ENCODE results near the gene CDIP1.

CDIP1 gene

DNA sequence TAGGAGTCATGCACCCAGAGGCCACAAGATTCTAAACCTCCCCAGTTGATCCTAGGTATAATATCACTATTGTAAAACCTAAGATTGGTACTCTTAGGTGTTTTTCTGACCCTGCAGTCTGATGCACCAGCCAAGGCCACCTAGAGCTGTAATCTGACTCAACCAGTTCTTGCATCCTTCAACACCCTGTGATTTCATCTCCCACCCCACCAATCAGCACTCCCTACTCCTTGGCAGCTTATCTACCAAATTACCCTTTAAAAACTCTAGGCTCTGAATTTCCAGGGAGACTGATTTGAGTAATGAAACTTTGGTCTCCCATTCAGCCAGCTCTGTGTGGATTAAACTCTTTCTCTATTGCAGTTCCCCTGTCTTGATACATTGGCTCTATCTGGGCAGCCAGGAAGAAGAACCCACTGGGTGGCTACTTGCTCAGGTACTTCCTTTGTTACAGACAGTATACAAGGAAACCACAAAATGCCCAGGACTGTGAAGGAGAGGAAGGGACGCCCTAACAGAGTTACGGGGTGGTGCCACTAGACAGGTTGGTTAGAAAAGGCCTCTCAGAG is 1.2 kb upstream of the CDIP1 start:
- DNase-seq (ENCODE audit: low spot score) (no peak), FAIRE-seq (no peak)

DNA sequence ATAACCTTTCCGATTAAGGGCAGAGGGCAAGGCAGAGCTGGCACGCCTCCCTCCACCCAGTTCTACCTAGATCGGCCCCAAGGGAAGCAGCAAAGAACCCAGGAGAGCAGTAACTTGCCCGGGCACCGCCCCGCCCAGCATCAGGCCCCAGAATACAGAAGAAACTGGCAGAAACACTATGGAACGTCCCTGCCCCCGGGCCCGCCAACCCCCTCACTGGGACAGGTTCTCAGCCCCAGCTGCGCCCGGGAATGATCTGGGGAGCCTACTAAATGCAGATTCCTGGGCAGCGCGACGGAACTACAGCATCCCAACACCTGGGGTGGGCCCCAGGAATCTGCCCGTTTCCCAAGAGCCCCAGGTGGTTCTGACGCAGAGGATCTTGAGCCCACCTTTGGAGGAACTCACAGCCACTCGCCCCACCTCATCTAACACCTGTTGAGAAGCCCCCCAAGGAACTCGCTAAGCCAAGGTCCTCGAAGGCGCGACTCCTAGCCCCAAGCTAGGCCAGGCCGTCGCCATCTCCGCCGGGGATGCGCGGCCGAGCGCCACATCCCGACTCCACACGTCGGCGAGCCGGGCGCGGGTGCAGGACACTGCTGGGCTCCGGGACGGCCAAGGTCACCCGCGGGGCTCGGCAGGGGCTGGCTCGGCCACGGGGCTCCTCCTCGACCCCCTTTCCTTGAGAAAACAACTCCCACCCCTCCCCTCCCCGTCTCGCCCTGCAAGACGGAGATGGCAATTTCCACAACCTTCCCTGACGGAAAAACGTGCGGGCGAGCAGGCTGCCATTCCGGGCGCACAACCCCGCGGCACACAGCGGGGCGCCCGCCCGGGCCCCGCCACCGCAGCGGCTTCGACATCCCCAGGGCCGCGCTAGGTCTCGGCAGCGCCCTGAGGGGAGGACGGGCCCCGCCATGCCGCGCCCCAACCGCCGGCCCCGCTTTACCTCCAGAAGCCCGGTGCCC is 913 bp downstream of the CDIP1 start:
- FAIRE-seq: no peak
- no peak for DNase-seq (ENCODE audit: low spot score)

DNA sequence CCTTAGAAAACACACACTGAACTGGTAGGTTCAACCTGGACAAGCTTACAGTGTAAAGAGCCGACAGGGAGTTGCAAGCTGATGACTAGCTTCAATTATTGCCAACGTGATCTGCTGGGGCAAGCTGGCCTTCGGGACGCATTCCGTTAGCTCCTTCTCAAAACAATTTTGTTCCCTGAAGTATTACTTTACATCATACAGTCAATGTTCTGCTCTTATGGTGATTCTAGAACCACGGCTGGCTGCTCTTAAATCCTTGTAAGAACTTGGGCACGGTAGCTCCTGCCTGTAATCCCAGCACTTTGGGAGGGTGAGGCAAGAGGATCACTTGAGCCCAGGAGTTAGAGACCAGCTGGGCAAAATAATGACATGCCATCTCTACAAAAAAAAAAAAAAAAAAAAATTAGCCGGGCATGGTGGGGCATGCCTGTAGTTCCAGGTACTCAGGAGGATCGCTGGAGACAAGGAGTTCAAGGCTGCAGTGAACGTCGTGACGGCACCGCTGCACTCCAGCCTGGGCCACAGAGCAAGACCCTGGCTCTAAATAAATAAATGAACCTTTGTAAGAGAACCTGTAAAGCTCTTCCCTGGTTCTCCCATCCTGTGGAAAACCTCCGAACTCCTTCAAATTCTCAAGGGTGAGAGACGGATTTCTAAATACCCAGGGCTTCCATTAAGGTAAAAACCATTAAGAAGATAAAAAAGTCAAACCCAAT is 2.0 kb downstream of the CDIP1 start:
- DNase-seq (ENCODE audit: low spot score) (no peak), FAIRE-seq (no peak)

DNA sequence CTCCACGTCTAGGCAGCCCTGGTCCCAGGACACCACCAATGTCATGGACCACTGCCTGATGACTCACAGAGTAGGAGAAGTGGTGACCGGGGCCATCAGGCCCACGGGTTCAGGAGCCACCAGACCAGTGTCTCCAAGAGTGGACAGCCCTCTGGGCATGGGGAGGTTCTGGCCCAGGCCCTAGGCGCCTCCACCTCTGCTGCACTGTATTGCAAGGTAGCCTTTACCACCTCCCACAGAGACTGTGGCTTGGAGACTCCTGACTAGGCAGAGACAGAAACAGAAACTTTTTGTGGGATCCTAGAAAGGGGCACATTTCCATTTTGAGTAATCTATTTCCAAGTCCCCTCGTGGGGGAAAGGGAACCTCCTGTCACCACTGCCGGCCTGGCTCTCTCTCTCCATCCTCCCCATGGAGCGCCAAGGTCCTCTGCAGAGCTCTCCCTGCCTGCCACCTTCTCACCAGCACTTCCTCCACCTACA is 2.9 kb downstream of the CDIP1 start:
- FAIRE-seq (no peak), DNase-seq (ENCODE audit: low spot score) (no peak)

DNA sequence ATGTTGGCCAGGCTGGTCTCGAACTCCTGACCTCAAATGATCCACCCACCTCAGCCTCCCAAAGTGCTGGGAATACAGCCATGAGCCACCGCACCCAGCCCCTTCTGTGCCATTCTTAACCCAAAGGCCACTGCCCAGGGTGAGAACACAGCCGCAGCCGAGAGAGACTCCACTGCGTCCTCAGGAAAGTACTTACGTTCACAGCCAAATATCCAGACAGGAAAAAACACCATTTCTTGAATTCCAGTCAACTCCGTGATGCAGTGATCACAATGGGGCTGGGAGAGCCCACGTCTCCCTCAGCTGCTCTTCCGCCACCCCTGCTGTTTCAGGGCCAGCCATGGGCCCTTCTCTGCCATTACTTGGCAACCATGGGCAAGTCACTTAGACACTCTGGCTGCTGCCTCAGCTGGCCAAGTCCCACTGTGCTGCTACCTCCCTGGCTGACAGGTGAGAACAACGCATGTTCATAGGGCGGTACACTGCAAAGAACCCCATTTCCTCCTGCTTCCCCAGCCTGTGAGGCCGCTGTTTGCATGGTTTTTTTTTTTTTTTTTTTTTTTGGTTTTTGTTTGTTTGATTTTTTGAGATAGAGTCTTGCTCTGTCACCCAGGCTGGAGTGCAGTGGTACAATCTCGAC is 4.3 kb downstream of the CDIP1 start:
- no peak for FAIRE-seq
- no peak for DNase-seq (ENCODE audit: low spot score)

DNA sequence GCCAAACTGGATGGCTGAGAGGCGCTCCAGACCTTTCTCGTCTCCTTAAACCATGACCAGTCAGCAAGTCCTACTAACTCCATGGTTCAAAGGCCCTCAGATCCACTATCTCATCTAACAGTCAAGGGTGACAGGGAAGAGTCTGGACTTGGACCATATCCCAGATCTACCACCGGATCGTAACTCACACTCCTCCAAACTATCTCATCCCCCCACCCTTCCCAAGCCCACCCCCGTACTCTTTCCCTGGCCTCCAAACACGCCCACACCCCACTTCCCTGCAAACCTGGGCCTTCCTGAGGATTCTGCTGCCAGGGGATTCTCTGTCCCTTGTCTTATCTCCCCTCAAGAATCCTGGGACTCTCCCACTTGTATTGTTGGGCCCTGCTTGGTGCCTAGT is 5.1 kb downstream of the CDIP1 start:
- FAIRE-seq (no peak), DNase-seq (ENCODE audit: low spot score) (no peak)

DNA sequence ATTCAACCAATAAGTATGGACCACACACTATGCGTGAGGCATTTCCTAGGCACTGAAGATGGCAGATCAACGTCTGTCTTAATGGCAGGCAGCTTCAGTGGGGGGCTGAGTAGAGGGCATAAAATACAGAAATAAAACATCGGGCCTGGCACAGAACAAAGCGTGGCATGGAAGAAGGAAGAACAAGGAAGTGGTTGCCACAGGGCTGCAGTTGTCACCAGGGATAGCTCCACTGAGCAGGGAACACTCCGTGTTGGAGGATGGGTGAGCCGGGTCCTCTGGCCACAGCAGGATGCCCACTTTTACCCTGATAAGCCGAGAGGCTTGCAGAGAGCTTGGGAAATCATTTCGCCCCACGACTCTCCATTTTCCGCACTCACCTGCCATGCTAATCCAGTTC is 6.3 kb downstream of the CDIP1 start:
- FAIRE-seq (no peak), DNase-seq (ENCODE audit: low spot score) (no peak)

DNA sequence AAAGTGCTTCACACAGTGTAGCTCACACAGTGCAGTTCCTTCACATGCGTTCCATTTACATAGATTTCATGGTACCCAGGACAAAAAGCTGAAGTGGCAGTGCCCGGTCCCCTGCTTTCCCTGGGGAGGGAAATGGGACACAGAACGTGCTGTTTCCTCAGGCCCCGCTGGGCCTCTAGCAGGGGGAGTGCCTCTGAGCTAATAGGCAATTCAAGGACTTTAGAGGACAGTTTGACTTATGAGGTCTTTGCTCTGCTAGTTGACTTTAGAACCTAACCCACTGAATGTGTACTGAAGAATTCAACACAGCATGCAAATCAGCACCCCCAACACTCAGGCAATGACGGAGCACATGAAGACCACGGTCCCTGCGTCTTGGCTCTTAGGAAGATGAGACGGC is 6.8 kb downstream of the CDIP1 start:
- no peak for DNase-seq (ENCODE audit: low spot score)
- no peak for FAIRE-seq

DNA sequence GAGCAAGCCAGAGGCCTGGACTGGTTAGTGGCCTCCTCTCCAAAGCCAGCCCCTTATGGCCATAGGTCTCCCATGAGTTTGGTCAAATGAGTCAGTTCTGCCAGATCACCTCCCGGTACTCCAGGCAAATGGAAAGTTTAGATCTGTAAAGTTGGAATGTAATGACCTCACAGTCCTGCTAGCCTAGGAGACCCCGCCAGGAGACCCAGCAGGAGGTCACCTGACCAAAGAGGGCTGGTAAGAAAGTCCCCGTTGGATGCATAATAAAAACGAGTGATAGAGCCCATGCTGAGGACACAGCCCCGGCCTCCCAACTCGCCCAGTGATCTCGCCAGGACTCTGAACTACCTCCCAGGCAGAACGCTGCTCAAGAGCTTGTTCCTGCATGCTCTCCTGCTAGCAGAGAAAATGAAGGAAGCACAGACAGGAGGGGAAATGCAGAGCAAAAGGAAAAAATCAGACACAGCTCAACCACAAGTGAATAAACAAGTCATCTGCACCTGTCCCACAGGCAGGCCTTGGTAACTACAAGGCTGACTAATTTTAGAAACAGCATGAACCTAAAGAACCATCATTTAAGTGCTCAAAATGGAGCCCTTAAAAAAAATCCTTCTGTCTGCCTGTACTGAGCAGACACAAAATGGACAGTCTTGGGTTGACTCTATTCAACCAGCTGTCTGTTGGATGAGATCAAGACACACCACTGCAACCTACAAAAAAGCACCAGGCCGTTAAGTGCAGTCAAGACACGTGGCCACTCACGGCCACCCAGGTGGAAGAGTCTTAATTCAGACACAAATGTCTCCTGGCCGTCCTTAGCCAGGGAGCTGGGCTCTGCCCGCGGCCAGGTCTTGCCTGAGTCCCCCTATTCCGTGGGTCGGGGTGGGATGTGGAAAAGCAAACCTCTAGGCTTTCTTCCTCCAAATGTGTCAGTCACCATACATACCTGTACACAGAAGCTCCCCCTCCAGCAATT is 9.2 kb downstream of the CDIP1 start:
- no peak for FAIRE-seq

DNA sequence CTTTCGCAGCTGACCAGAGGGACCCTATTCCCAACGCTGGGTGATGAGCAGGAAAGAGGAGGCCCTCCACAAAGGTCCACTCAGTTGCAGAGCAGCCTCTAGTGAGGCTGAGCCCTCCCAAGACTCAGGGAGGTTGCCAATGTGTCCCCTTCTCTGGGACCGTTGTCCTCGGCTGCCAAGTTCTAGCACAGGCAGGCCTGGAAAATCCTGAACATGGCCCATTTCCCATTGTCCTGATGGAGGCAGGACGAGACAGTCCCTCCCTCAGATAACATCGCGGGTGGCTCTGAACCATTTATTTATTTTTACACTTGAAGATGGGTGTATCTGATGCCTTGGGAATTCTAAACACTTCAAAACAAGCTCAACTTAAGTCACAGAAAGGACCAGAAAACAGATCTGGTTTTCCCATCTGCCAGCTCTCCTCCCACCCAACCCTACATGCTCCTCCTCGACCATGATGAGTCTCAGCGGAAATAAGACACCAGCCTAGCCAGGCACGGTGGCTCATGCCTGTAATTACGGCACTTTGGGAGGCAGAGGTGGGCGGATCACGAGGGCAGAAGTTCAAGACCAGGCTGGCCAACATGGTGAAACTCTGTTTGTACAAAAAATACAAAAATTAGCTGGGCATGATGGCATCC is 12.8 kb downstream of the CDIP1 start:
- DNase-seq (ENCODE audit: low spot score): no peak
- no peak for FAIRE-seq

More for the DNA sequence above, 9.2 kb downstream of the CDIP1 start:
- DNase-seq (ENCODE audit: low spot score): peak; percentile 65

DNA sequence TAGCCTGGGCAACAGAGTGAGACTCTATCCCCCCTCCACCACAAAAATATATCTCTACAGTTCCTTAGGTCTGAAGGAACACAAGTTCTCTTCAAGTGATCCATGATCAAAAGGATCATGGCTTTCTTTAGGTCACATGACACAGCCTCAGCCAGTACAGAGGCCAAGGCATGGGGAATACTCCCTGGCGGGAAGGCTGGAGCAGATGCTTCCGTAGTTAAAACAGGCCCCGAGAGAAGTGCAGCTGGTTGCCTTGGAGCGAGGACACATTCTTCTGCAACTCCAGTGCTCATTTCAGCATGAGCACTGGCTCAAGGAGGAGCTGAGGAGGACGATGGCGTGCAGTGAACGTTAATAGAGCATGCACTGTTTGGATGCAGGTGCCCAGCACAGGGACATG is 13.5 kb downstream of the CDIP1 start:
- no peak for FAIRE-seq
- DNase-seq (ENCODE audit: low spot score): no peak

DNA sequence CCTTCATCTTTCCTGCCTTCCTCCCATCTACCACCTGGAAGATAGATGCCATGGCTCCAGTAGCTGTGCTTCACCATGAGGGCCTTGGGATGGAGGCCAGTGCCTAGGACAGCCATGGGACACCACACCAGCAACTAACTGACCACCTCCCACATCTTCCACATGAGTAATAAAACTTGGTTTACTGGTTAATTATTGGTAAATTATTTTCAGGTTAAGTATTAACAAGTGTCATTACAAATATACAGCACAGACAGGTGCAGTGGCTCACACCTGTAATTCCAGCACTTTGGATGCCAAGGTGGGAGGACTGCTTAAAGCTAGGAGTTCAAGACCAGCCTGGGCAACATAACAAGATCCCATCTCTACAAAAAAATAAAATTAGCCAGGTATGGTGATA is 14.0 kb downstream of the CDIP1 start:
- DNase-seq (ENCODE audit: low spot score) (no peak), FAIRE-seq (no peak)

DNA sequence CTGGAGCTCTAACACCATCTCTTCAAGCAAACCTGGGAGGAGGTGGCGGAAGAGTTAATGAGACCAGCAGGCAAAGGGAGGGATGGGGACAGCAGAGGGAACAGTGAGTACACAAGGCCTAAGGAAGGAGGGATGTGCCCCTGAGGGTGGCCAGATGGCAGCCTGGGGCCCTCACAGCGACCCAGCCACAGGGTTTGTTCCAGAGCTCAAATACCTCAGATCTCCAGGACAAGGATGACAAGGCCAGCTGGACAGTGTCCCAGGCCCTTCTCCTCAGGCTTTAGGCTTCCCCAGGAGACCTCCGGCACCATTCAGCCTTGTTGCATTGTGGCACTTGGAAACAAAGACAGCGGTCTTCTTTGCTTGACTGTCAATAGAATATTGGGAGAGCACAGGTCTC is 14.9 kb downstream of the CDIP1 start:
- no peak for DNase-seq (ENCODE audit: low spot score)
- FAIRE-seq: no peak

DNA sequence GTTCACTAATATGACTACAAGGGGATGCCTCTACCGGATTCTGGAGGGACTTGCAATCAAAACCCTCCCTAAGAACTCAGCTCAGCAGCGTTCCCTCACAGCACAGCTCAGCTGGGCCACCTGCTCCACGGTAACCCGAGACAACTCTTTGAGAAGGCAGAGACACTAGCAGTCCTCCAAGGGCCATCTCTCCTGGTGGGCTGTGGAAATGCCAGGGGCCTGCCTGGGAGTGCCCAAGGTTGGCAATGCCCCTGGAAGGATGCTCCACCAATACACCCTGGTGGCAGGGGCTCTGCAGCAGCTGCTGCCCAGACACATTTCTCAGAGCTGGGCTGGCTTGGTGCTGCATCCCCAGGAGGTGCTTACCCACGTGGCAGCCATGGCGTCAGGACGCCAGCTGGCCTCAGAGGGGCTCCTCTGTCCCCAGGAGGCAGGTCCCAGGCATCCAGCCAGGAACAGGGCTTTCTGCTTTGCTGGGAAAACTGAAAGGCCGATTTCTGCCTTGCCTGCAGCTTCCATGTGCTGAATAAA is 16.5 kb downstream of the CDIP1 start:
- FAIRE-seq (no peak), DNase-seq (ENCODE audit: low spot score) (no peak)

DNA sequence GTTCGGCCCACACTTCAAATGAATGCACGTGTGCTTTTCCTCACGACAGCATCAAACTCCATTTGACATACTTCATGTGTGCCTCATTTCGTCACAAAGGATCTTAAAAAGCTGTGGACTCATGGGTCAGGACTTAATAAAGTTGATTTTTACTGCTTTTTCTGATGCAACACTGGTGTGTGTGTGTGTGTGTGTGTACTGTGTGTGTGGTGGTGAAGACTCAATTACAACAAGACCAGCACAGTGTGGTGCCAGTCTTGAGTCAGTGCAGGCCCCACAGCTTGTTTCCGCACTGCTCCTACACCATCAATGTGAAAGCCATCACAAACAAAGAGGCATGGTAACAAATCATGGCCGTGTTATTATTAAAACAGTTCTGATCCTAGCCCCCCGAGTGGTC is 17.7 kb downstream of the CDIP1 start:
- DNase-seq (ENCODE audit: low spot score) (no peak), FAIRE-seq (no peak)

DNA sequence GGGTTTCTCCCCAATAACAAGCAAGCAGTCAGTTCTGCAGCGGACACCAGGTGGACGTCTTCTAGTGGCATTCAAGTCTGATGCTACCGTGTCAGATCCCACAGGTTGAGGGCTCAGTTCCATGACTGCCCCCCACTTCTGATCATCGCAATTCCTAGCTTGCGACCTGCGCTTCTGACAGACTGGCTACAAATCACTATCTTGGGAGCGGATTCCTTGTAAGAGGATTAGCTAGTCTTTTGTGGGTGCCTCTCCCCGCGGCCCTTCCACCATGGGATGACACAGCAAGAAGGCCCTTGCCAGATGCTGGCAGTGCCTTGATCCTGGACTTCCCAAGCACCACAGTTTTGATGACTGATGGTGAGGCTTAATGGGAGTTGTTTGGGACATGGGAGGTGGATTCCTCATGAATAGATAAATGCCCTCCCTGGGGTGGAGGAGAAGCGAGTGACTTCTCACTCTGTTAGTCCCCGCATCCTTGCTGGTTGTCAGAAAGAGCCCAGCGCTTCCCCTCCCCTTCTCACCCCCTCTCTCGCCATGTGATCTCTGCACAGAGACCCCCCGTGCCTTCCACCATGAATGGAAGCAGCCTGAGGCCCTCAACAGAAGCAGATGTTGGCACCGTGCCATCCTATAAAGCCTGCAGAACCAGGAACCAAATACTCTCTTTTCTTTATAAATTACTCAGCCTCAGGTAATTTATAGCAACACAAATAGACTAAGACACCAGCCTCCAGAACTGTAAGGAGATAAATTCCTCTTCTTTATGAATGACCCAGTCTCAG is 19.1 kb downstream of the CDIP1 start:
- DNase-seq (ENCODE audit: low spot score) (no peak), FAIRE-seq (no peak)

DNA sequence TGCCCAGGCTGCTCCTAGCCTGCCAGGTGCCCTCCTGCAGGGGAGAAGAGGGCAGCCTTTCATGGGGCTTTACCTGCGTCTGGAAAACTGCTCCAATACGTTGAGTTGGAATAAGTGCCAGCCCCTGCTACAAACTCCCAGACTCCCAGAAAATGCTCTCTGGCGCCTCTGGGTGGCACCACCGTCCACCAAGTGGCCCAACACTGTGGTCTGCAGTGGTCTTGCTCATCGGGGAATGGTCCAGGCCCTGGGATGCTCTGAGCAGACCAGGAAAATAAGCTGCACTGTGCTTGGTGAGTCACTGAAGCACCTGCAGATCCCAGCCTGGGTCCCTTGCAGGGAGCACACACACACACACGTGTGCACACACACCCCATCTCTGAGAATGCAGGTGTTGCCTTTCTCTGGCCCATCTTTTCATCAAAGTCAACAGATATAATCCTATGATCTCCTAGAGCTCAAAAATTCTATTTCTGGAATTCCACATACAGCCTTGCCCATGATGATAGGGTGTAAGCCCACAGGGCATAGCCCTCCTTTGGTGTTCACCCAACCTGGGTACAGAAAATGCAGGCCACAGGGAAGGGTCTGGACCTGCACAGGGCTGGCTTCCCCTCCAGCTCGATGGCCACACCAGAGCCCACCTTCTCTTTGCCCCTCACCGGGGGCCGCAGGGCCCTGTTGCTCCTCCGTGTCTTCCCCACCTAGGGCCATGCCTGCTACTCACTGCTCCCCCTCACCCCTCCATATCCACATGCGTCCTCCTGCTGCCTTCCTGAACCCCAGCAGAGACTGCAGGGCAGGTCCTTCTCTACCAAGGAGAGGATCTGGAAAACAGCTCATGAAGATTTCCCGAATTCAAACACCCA is 20.5 kb downstream of the CDIP1 start:
- FAIRE-seq (no peak), DNase-seq (ENCODE audit: low spot score) (no peak)

DNA sequence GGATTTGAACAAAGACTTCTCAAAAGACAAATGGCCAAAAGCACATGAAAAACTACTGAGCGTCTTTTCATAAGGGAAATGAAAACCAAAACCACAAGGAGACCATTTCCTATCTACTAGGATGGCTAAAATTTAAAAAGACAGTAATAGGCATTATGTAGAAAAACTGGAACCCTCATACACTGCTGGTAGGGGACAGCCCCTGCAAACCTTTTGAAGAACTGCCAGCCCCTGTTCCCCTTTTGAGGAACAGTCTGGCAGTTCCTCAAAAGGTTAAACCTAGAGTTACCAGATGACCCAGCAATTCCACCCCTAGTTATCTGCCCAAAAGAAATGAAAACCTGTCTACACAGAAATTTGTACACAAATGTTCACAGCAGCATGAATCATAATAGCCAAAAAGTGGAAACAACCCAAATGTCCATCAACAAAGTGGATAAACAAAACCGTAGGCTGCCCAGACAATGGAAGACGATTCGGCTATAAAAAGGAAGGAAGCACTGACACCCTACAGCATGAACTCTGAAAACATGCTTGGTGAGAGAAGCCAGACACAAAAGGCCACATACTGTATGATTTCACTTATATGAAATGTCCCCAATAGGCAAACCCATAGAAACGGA is 22.9 kb downstream of the CDIP1 start:
- DNase-seq (ENCODE audit: low spot score) (no peak), FAIRE-seq (no peak)
